Neural crest cell (in vitro differentiated cells): ENCODE results near the gene CCDC85C. TPM values are rescaled to one million over a fixed set of nuclear protein-coding genes. Genes with fewer than 3 reads are reported as not detected.

Experiments used
- DNase-seq: peaks from one replicate; pipeline ENCODE4 v3.0.0; 2021; ENCODE audit warnings: low read depth, mixed read lengths, low spot score
- H3K27ac Mint-ChIP-seq: one replicate; pipeline ENCODE4 v1.8.0; 2021; ENCODE audit warnings: mild to moderate bottlenecking, mixed read lengths; ENCODE audit not compliant: unreplicated experiment
- H3K27me3 Mint-ChIP-seq: 2 replicates; pipeline ENCODE4 v1.8.0; 2021; ENCODE audit warnings: low read depth, mild to moderate bottlenecking, mixed read lengths
- H3K36me3 Mint-ChIP-seq: 2 replicates; pipeline ENCODE4 v1.8.0; 2021; ENCODE audit warnings: low read depth, mild to moderate bottlenecking, mixed read lengths
- H3K4me1 Mint-ChIP-seq: 2 replicates; pipeline ENCODE4 v1.8.0; 2021; ENCODE audit warnings: mixed read lengths
- H3K4me3 Mint-ChIP-seq: one replicate; pipeline ENCODE4 v1.8.0; 2021; ENCODE audit warnings: mild to moderate bottlenecking, mixed read lengths
- H3K9me3 Mint-ChIP-seq: 2 replicates; pipeline ENCODE4 v1.8.0; 2021; ENCODE audit warnings: mixed read lengths
- CTCF ChIP-seq: fragments of 200-600 bp; sonication (generic); conservative IDR thresholded peaks from 2 replicates; pipeline ENCODE4 v1.5.0; 2021; ENCODE audit warnings: antibody characterized with exemption, mild to moderate bottlenecking
- total RNA-seq: library from RNA; stranded (reverse); gene quantifications from 2 replicates; pipeline ENCODE4 v1.2.1, GENCODE V29; 2021

The CCDC85C gene
- total RNA-seq, 1 donor from 2014 or later: 31.4 TPM

DNA sequence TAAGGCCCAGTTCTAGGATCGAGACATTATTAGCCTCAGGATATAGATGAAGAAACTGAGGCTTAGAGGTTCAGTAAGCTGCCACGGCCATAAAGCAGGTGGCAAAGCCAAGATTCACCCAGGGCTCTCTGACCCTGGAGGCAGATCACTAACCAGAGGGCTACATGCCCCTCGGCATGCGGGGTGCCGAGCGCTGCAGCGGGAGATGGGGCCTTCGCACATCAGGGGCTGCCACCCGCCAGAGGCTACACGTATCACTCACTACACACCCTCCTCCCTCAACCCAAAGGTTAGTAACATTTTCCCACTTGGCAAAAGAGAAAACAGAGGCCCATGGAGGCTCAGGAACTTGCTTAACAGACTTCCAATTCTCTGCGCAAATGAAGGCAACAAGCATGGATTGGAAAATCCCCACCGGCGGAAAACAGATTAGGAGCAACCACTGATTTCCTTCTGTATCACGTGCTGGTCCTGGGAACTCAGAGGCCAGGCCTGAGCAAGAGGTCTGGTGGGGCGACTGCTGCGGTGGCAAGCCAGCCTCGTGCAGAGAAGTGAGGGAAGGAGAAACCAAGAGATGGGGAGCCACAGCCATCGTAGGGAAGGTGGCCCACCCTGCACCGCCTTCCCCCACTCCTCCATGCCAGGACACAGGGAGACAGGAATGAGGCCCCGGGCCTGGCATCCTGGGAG lies 6.0 kb downstream of the CCDC85C start:
- no peak overlapping the region for H3K4me3 Mint-ChIP-seq
- H3K4me1 Mint-ChIP-seq: peaks cover 45% of the 10 kb centered on the region

GRCh38 chr14:99596772-99597171 lies 7.2 kb downstream of the CCDC85C start:
- Mint-ChIP-seq H3K36me3 (no peaks in the 10 kb centered on the region), H3K9me3 (no peaks in the 10 kb centered on the region), H3K4me1 (peaks cover 47% of the 10 kb centered on the region), H3K27me3 (peaks cover 41% of the 10 kb centered on the region), H3K4me3 (no peak overlapping the region), H3K27ac (no peak overlapping the region)
- TF ChIP-seq CTCF: no peak
- no peak for DNase-seq

More for the DNA sequence above, 6.0 kb downstream of the CCDC85C start:
- no peaks in the 10 kb centered on the region for H3K36me3 Mint-ChIP-seq
- no peak for TF ChIP-seq CTCF
- no peak for DNase-seq
- H3K27ac Mint-ChIP-seq: no peak overlapping the region
- peaks cover 50% of the 10 kb centered on the region for H3K27me3 Mint-ChIP-seq
- H3K9me3 Mint-ChIP-seq: no peaks in the 10 kb centered on the region

- Mint-ChIP-seq H3K36me3 (no peaks in the 10 kb centered on the region), H3K9me3 (no peaks in the 10 kb centered on the region), H3K27me3 (peaks cover 34% of the 10 kb centered on the region), H3K4me1 (peaks cover 41% of the 10 kb centered on the region), H3K27ac (peak overlapping the region; percentile 87), H3K4me3 (no peak overlapping the region)
- no peak for DNase-seq
- TF ChIP-seq CTCF: no peak
These were observed 7.9 kb downstream of the CCDC85C start for GRCh38 chr14:99596071-99596627.

DNA sequence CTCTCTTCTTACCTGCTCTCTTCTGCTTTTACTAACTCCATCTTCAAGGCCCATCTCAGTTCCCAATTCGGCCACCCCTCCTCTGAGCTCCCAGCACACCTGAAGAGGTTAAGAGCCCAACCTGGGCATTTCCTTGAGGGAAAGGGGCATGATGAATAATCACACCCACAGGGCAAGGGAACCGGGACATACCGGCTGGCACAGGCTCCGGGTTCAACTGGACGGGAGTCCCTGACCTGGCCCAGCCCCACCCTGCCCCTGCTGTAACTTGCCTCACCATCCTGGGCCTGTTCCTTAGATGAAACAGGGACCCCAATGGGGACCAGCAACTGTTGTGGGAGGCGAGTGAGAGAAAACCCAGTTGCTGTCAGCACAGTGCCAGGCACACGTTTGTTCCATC lies 8.5 kb downstream of the CCDC85C start:
- Mint-ChIP-seq H3K4me3 (no peak overlapping the region), H3K27ac (no peak overlapping the region), H3K27me3 (peaks cover 28% of the 10 kb centered on the region), H3K9me3 (no peaks in the 10 kb centered on the region), H3K36me3 (no peaks in the 10 kb centered on the region), H3K4me1 (peaks cover 41% of the 10 kb centered on the region)
- no peak for TF ChIP-seq CTCF
- DNase-seq: no peak

GRCh38 chr14:99595034-99595433 lies 9.0 kb downstream of the CCDC85C start:
- Mint-ChIP-seq H3K9me3 (no peaks in the 10 kb centered on the region), H3K27me3 (peaks cover 23% of the 10 kb centered on the region), H3K27ac (no peak overlapping the region), H3K36me3 (no peaks in the 10 kb centered on the region), H3K4me1 (peaks cover 43% of the 10 kb centered on the region), H3K4me3 (no peak overlapping the region)
- no peak for DNase-seq
- no peak for TF ChIP-seq CTCF
